Daoy (cell line): ENCODE measurements around the gene NTRK2. TPM values are rescaled to one million over a fixed set of nuclear protein-coding genes. Genes with fewer than 3 reads are reported as not detected.

Source experiments
- DNase-seq: peaks from one replicate; pipeline ENCODE4 v3.0.0-alpha.2; 2015; ENCODE audit warnings: low read depth
- total RNA-seq: library from RNA; depleted of rRNA; stranded (reverse); fragments of >200 nt; shearing (Covaris generic); gene quantifications from 2 replicates; pipeline ENCODE4 v1.2.3, GENCODE V29; 2014

Gene NTRK2
- total RNA-seq, 1 experiment from 2014 or later = 0.29 TPM

DNA sequence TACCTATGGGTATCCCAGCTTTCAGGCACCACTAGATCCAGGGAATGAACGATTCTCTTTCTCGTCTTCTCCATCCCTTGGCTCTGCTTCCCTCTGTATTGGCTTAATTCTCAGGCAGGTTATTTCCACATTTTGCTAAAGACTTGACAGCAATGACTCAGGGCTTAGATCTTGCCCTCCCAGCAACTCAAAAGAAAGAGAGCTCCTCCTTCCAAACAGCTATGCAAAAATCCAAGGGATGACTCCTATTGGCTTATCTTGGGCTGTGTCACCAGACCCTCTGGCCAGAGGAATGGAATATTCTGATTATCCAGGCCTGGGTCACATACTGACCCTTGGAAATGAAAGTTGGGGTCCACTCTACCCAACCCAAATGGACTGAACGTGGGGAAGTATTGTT lies 270.2 kb downstream of the NTRK2 start:
- peak; percentile 21 for DNase-seq

- peak; percentile 70 for DNase-seq
These were observed 270.8 kb downstream of the NTRK2 start for GRCh38 chr9:84940294-84940693.

- no peak for DNase-seq
These were observed 272.3 kb downstream of the NTRK2 start for GRCh38 chr9:84941792-84942191.

- DNase-seq = no peak
These were observed 274.0 kb downstream of the NTRK2 start for GRCh38 chr9:84943482-84944050.

GRCh38 chr9:84945878-84946538 lies 276.5 kb downstream of the NTRK2 start:
- DNase-seq = no peak

- DNase-seq = no peak
These were observed 278.0 kb downstream of the NTRK2 start for GRCh38 chr9:84947412-84947972.

- no peak for DNase-seq
These were observed 279.7 kb downstream of the NTRK2 start for GRCh38 chr9:84949258-84949657.

DNA sequence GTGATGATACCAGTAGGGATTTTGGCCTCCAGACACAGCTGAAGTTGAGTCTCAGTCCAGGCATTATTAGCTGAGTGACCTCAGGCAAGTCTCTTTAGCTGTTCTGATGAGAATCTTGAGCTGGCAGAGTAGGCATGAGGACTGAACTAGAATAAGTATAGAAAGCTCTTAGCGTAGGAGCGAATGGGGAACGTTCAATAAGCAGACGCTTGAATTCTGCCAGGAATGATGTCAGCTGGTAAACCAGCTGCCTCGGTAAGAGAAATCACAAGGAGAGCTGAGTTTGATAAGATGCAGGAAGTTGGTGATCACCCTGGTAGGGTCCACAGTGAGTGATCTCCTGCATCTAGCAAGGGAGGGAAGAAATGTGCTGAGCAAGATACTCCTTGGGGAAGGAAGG lies 280.4 kb downstream of the NTRK2 start:
- no peak for DNase-seq

DNA sequence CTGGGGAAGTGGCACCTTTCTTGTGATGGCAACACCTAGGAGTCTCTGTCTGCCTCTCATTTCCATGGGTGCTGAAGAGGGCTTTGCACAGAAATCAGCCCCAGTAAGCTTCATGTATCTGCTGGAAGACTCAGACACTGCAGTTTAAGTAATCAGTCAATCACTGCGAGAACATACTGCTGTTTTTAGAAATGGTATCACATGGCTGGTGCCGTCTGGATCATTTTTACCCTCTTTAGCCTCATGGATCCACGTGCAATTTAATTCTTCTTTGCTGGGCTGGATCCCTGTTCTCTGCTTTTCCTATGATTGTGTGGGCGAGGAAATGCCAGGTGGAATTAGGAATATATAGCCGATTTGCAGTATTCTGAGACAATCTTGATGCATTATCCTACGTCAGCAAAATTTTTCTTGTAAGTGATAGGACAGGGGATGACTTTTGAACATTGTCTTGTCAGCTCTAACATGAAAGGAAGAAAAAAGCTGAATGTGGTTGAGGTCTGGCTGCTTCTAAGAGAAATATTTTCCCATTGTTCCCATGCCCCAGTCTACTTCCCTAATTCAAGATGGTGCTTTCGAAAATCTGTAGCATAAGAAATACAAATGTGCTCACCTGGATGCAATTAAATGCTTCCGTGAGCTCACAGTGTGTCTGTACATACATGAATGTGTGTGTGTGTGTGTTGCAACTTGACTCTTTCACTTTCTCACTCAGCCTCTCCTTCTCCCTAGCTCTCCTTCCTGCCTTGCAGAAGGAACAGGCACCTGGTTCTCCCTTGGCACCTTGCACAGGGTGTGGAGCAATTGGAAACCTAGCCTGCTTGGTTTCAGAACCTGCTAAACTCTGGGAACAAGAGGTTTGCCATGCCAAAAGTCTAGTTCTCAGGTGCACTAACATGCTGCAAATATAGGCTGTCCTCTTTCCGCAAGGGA lies 281.6 kb downstream of the NTRK2 start:
- no peak for DNase-seq

- no peak for DNase-seq
These were observed 283.8 kb downstream of the NTRK2 start for GRCh38 chr9:84953252-84953773.

GRCh38 chr9:84953797-84954705 lies 284.5 kb downstream of the NTRK2 start:
- DNase-seq = peak; percentile 84

DNA sequence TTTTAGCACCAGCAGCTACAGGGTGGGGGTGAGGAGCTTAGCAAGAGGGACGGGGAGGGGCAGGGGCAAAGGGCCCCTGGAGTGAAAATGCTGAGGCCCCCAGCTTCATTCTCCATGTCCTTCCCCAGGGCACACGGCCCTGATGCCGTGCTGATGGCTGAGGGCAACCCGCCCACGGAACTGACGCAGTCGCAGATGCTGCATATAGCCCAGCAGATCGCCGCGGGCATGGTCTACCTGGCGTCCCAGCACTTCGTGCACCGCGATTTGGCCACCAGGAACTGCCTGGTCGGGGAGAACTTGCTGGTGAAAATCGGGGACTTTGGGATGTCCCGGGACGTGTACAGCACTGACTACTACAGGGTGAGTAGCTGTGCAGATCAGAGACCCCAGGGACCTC lies 285.6 kb downstream of the NTRK2 start:
- no peak for DNase-seq

GRCh38 chr9:84955971-84956370 lies 286.4 kb downstream of the NTRK2 start:
- DNase-seq = peak; percentile 36

DNA sequence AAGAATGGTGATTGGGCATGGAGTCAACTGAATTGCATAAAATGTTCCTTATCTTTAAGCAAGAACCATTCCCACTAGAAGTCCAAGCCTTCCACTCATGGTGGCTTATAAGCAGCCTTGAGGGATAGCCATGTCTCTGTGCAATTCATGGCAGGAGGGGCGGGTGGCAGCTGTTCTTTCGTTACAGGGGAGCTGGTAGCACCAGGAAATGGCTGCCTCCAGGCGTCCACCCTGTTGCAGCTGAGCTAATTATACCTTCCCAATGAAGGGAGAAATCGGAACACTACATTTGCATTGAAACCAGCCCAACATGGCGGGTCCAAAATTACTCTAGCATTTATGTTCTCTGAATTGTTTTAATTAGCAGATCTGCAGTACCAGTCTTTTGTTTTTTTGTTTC lies 289.8 kb downstream of the NTRK2 start:
- DNase-seq = no peak

GRCh38 chr9:84966876-84967830 lies 297.6 kb downstream of the NTRK2 start:
- no peak for DNase-seq

GRCh38 chr9:84969084-84969483 lies 299.6 kb downstream of the NTRK2 start:
- DNase-seq = peak; percentile 69

- DNase-seq = no peak
These were observed 300.2 kb downstream of the NTRK2 start for GRCh38 chr9:84969736-84970135.

- DNase-seq = peak; percentile 71
These were observed 300.9 kb downstream of the NTRK2 start for GRCh38 chr9:84970432-84970831.

- no peak for DNase-seq
These were observed 302.0 kb downstream of the NTRK2 start for GRCh38 chr9:84971571-84971970.

DNA sequence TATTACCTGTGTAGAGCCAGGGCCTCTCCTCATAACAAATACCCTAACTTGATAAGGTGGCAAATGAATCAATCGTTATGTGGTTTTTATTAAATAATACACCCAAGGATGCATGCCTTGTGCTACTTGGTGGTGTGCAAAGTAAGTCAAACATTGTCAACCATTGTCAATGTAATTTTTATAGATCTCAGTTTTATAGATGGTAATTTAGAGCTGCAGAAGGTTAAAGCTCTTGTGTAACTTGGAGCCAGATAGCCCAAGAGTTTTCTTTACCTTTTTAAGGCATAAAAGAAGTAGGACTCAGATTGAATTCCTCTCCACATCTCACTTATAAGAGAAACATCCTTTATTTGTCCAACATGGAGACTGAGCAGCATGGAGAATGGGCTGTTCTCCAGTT lies 304.7 kb downstream of the NTRK2 start:
- DNase-seq = no peak
